Esophagus squamous epithelium (tissue), 4 donors: ENCODE data around the gene DPH1.

Experiments
- CTCF ChIP-seq, 6 experiments: fragments of 450-650 bp in 4 of 6; fragments of 200-600 bp in 2 of 6; sonication (generic) in 2 of 6; IDR thresholded peaks; one replicate each; pipeline ENCODE4 v1.5.1; 2016 to 2019; ENCODE audit warnings: antibody characterized with exemption in 6 of 6, mild to moderate bottlenecking in 4 of 6, moderate library complexity in 4 of 6
- POLR2A ChIP-seq, 4 donors: fragments of 450-650 bp; IDR thresholded peaks; one replicate each; pipeline ENCODE4 v1.6.1; 2017; ENCODE audit warnings: antibody characterized with exemption in 4 of 4, mild to moderate bottlenecking in 4 of 4, moderate library complexity in 3 of 4

- TF ChIP-seq POLR2A (IDR thresholded peaks at IDR 0.05) (no peak), CTCF (IDR thresholded peaks at IDR 0.05) (no peak)
Observed at GRCh38 chr17:2074919-2075318, 45.0 kb downstream of the DPH1 start.
